SK-N-SH (cell line): ENCODE results near the gene ACADS. TPM values are rescaled to one million over a fixed set of nuclear protein-coding genes. Genes with fewer than 3 reads are reported as not detected.

Experiments
- CTCF ChIA-PET: fragments of 300-600, 350-600 bp; formaldehyde crosslinking; extraction: SDS; loops from one replicate; lab custom pipeline; 2021; lab: Yijun Ruan, JAX
- POLR2A ChIA-PET: fragments of 350-600 bp; sonication (Branson Sonifier 250); formaldehyde crosslinking; extraction: SDS; loops from one replicate; lab custom pipeline; 2020; ENCODE audit warnings: antibody characterized with exemption, inconsistent platforms; lab: Yijun Ruan, JAX
- DNase-seq: peaks from one replicate; pipeline ENCODE4 v3.0.0; 2012
- H2AFZ ChIP-seq: fragments of 200-600 bp; sonication (generic); 2 replicates; pipeline ENCODE4 v1.8.1; 2016; ENCODE audit warnings: antibody characterized with exemption, mild to moderate bottlenecking, low read depth
- H3F3A ChIP-seq: fragments of 200-600 bp; sonication (generic); replicated peaks from 2 replicates; pipeline ENCODE3; 2016; ENCODE audit warnings: antibody characterized with exemption, mild to moderate bottlenecking; ENCODE audit not compliant: insufficient read depth
- H3K27ac ChIP-seq, 2 experiments: fragments of 200-500 bp in 1 of 2; fragments of 200-600 bp in 1 of 2; sonication (Bioruptor generic) in 1 of 2; sonication (generic), shearing (Covaris generic) in 1 of 2; 2 replicates each; pipeline versions ENCODE4 v1.5.1 to v1.6.1; 2014 to 2016; ENCODE audit warnings: low read depth in 2 of 2, inconsistent platforms in 1 of 2, low read length in 1 of 2, mild to moderate bottlenecking in 1 of 2, mixed read lengths in 1 of 2
- H3K27me3 ChIP-seq: fragments of 200-600 bp; sonication (generic), shearing (Covaris generic); 2 replicates; pipeline ENCODE4 v1.6.1; 2016; ENCODE audit warnings: mixed run types; ENCODE audit not compliant: insufficient read depth
- H3K36me3 ChIP-seq, 2 experiments: fragments of 200-500 bp in 1 of 2; fragments of 200-600 bp in 1 of 2; sonication (Bioruptor generic) in 1 of 2; sonication (generic) in 1 of 2; replicated peaks in 1 of 2; 2 replicates each; pipeline versions ENCODE3 to v1.5.1; 2014 to 2016; ENCODE audit warnings: low read length in 1 of 2, mild to moderate bottlenecking in 1 of 2; ENCODE audit not compliant: insufficient read depth in 2 of 2, control insufficient read depth in 1 of 2
- H3K4me1 ChIP-seq, 2 experiments: fragments of 200-500 bp in 1 of 2; fragments of 200-600 bp in 1 of 2; sonication (Bioruptor generic) in 1 of 2; sonication (generic), shearing (Covaris generic) in 1 of 2; 2 replicates each; pipeline versions ENCODE4 v1.5.1 to v1.6.1; 2014 to 2016; ENCODE audit warnings: low read depth in 1 of 2, low read length in 1 of 2, mixed run types in 1 of 2; ENCODE audit not compliant: insufficient read depth in 2 of 2, control insufficient read depth in 1 of 2
- H3K4me2 ChIP-seq: fragments of 200-600 bp; sonication (generic), shearing (Covaris generic); 2 replicates; pipeline ENCODE4 v1.6.1; 2017; ENCODE audit warnings: mixed run types
- H3K4me3 ChIP-seq, 2 experiments: fragments of 200-500 bp in 1 of 2; fragments of 200-600 bp in 1 of 2; sonication (Bioruptor generic) in 1 of 2; sonication (generic), shearing (Covaris generic) in 1 of 2; 2 replicates each; pipeline versions ENCODE4 v1.5.1 to v1.8.1; 2014 to 2016; ENCODE audit warnings: low read depth in 2 of 2, inconsistent platforms in 1 of 2, low read length in 1 of 2, mild to moderate bottlenecking in 1 of 2, mixed read lengths in 1 of 2, moderate library complexity in 1 of 2
- H3K79me2 ChIP-seq: fragments of 200-600 bp; sonication (generic); 2 replicates; pipeline ENCODE4 v1.8.1; 2017; ENCODE audit warnings: mild to moderate bottlenecking; ENCODE audit not compliant: insufficient read depth
- H3K9ac ChIP-seq: fragments of 200-600 bp; sonication (generic); 2 replicates; pipeline ENCODE4 v1.6.1; 2017; ENCODE audit warnings: mixed run types
- H3K9me2 ChIP-seq: fragments of 200-600 bp; sonication (generic); 2 replicates; pipeline ENCODE4 v1.6.1; 2017; ENCODE audit warnings: mixed run types
- H3K9me3 ChIP-seq: fragments of 200-600 bp; sonication (generic); 2 replicates; pipeline ENCODE4 v1.6.1; 2017; ENCODE audit warnings: mixed run types, mild to moderate bottlenecking, moderate library complexity
- H4K20me1 ChIP-seq: fragments of 200-600 bp; sonication (generic); 2 replicates; pipeline ENCODE4 v1.6.1; 2017; ENCODE audit warnings: mild to moderate bottlenecking, mixed run types; ENCODE audit not compliant: insufficient read depth
- CHD2 ChIP-seq: fragments of 150-350 bp; IDR thresholded peaks from 2 replicates; pipeline ENCODE4 v1.6.1; 2018; ENCODE audit warnings: low read length; ENCODE audit not compliant: partially characterized antibody
- CTCF ChIP-seq: fragments of 200-600 bp; sonication (generic); IDR thresholded peaks from 2 replicates; pipeline ENCODE4 v1.6.1; 2017; ENCODE audit warnings: antibody characterized with exemption, mild to moderate bottlenecking, moderate library complexity
- ELF1 ChIP-seq: IDR thresholded peaks from 2 replicates; pipeline ENCODE4 v1.4.0; 2012
- EP300 ChIP-seq, 2 experiments: IDR thresholded peaks; 2 replicates each; pipeline versions ENCODE4 v1.4.0 to v1.6.1; 2012; ENCODE audit warnings: borderline replicate concordance in 1 of 2, low read depth in 1 of 2, low read length in 1 of 2
- EZH2phosphoT487 ChIP-seq: fragments of 200-600 bp; sonication (generic); IDR thresholded peaks from 2 replicates; pipeline ENCODE4 v1.6.1; 2017; ENCODE audit warnings: low read depth, mixed run types, mild to moderate bottlenecking, antibody characterized with exemption, moderate library complexity, borderline replicate concordance
- FOSL2 ChIP-seq: IDR thresholded peaks from 2 replicates; pipeline ENCODE4 v1.4.0; 2012; ENCODE audit warnings: low read depth, mild to moderate bottlenecking, moderate library complexity, borderline replicate concordance
- GATA2 ChIP-seq: sonication (generic); formaldehyde crosslinking; IDR thresholded peaks from 2 replicates; pipeline ENCODE4 v1.5.0; 2020; ENCODE audit warnings: mild to moderate bottlenecking, missing genetic modification reagents
- JUND ChIP-seq: IDR thresholded peaks from 2 replicates; pipeline ENCODE4 v1.4.0; 2012
- NRF1 ChIP-seq: IDR thresholded peaks from 2 replicates; pipeline ENCODE4 v1.6.1; 2012; ENCODE audit warnings: low read depth, mild to moderate bottlenecking, low read length
- PBX3 ChIP-seq: IDR thresholded peaks from 2 replicates; pipeline ENCODE4; 2012
- RCOR1 ChIP-seq: fragments of 150-350 bp; IDR thresholded peaks from 2 replicates; pipeline ENCODE4 v1.6.1; 2017; ENCODE audit warnings: antibody characterized with exemption, low read length
- RFX5 ChIP-seq: IDR thresholded peaks from 2 replicates; pipeline ENCODE4 v1.6.1; 2012; ENCODE audit warnings: mild to moderate bottlenecking, improper control_type of control experiment, low read length
- SIN3A ChIP-seq: IDR thresholded peaks from 2 replicates; pipeline ENCODE4 v1.6.1; 2012; ENCODE audit warnings: low read depth, mild to moderate bottlenecking, low read length, moderate library complexity, borderline replicate concordance
- SMC3 ChIP-seq: IDR thresholded peaks from 2 replicates; pipeline ENCODE4 v1.6.1; 2012; ENCODE audit warnings: low read depth, low read length, improper control_type of control experiment
- TAF1 ChIP-seq: IDR thresholded peaks from 2 replicates; pipeline ENCODE4 v1.6.1; 2012; ENCODE audit warnings: low read depth, mild to moderate bottlenecking, low read length, moderate library complexity, borderline replicate concordance
- TCF12 ChIP-seq: IDR thresholded peaks from 2 replicates; pipeline ENCODE4 v1.4.0; 2012
- WGBS: methylation state at CpG from one replicate; pipeline ENCODE4 v1.1.6; 2017; ENCODE audit warnings: low lambda C conversion rate; 5-methylcytosine and 5-hydroxymethylcytosine counted together
- polyA plus RNA-seq, 3 experiments: library from polyadenylated mRNA; depleted of rRNA; stranded (reverse); fragments of >200 nt; gene quantifications; 2 replicates each; pipeline ENCODE4 v1.2.3, GENCODE V29; 2012
- TF ChIP-seq, protein P1 (sequence below): IDR thresholded peaks from 2 replicates; pipeline ENCODE4 v1.4.0; 2012; ENCODE audit warnings: low read depth, borderline replicate concordance

Gene ACADS
- polyA plus RNA-seq, 1 of the 3 experiments (the other 2 are of a cell fraction): 4.9 TPM

GRCh38 chr12:120774169-120774916 lies 48.7 kb downstream of the ACADS start:
- Histone ChIP-seq H3K79me2 (no peaks in the 10 kb centered on the region), H3K36me3 (peaks cover 11 to 17% of the 10 kb centered on the region in 2 experiments), H3K27ac (no peak overlapping the region), H3K9me2 (no peaks in the 10 kb centered on the region), H2AFZ (no peak overlapping the region), H3K27me3 (no peaks in the 10 kb centered on the region), H3F3A (no peaks in the 10 kb centered on the region), H3K9me3 (no peaks in the 10 kb centered on the region), H3K9ac (no peak overlapping the region), H3K4me3 (no peak overlapping the region), H3K4me2 (no peak overlapping the region), H3K4me1 (no peaks in the 10 kb centered on the region), H4K20me1 (no peaks in the 10 kb centered on the region)
- ChIA-PET CTCF (no interaction called here), POLR2A (no interaction called here)
- DNase-seq: no peak
- no peak for TF ChIP-seq ELF1
- TF ChIP-seq TCF12: no peak
- TF ChIP-seq EZH2phosphoT487: no peak
- no peak for TF ChIP-seq PBX3
- TF ChIP-seq CTCF: no peak
- TF ChIP-seq EP300 (IDR thresholded peaks at IDR 0.05; ENCODE audit: borderline replicate concordance in 1 of 2, low read depth in 1 of 2, low read length in 1 of 2): no peak
- no peak for TF ChIP-seq NRF1
- no peak for TF ChIP-seq SIN3A
- no peak for TF ChIP-seq JUND
- TF ChIP-seq GATA2 (CRISPR knock-in tag): no peak
- no peak for TF ChIP-seq RFX5
- TF ChIP-seq SMC3: no peak
- no peak for TF ChIP-seq FOSL2
- no peak for TF ChIP-seq CHD2
- TF ChIP-seq, protein P1, sequence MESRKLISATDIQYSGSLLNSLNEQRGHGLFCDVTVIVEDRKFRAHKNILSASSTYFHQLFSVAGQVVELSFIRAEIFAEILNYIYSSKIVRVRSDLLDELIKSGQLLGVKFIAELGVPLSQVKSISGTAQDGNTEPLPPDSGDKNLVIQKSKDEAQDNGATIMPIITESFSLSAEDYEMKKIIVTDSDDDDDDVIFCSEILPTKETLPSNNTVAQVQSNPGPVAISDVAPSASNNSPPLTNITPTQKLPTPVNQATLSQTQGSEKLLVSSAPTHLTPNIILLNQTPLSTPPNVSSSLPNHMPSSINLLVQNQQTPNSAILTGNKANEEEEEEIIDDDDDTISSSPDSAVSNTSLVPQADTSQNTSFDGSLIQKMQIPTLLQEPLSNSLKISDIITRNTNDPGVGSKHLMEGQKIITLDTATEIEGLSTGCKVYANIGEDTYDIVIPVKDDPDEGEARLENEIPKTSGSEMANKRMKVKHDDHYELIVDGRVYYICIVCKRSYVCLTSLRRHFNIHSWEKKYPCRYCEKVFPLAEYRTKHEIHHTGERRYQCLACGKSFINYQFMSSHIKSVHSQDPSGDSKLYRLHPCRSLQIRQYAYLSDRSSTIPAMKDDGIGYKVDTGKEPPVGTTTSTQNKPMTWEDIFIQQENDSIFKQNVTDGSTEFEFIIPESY: no peak
- TF ChIP-seq RCOR1: no peak
- TF ChIP-seq TAF1: no peak
- WGBS: 94% methylated on average over 7 of the region's 7 CpGs
